Activated CD4-positive, CD25-positive, alpha-beta regulatory T cell (primary cell): ENCODE data around the gene STRBP.
"Not testable (repeated sequence)": the region's sequence is repeated elsewhere in the genome, so short reads cannot be mapped to it uniquely, and the experiment has no call there.

ENCODE experiments used
- DNase-seq, 4 experiments: peaks; one replicate each; lab custom pipeline; 2025; lab: John Stamatoyannopoulos, UW

STRBP gene

DNA sequence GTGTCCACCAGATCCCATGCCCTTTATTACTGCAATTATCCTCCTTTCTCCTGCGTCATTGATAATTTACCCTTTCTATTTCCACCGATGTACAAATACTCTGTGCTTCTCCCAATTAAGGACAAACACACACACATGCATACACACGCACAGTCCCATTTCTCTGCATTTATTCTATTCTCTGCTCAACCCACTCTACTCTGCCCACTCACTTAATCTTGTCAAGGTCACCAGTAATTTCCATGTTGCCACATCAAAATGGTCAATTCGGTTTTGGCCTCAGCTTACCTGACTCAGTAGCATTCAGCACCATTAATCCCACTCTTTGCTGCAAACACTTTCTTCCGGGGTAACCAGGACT is 14.6 kb upstream of the STRBP start:
- DNase-seq: no peak

- no peak for DNase-seq
Measured at GRCh38 chr9:123282362-123283047, 14.1 kb upstream of the STRBP start.

GRCh38 chr9:123281659-123282350 is 13.4 kb upstream of the STRBP start:
- DNase-seq: no peak

DNA sequence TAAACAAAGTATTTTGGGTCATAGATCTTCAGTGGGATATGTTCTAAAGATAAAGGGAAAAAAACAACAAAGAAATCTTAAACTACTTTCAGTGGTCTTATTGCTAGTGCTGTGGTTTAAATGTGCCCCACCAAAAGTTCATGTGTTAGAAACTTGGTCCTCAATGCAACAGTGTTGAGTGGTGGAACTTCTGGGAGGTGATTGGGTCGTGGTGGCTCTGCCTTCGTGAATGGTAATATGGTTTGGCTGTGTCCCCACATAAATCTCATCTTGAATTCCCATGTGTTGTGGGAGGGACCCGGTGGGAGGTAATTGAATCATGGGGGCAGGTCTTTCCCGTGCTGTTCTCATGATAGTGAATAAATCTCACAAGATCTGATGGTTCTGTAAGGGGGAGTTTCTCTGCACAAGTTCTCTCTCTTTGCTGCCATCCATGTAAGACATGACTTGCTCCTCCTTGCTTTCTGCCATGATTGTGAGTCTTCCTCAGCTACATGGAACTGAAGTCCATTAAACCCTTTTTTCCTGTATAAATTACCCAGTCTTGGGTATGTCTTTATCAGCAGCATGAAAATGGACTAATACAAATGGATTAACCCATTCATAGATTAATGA is 10.6 kb upstream of the STRBP start:
- DNase-seq: not testable (repeated sequence)

DNA sequence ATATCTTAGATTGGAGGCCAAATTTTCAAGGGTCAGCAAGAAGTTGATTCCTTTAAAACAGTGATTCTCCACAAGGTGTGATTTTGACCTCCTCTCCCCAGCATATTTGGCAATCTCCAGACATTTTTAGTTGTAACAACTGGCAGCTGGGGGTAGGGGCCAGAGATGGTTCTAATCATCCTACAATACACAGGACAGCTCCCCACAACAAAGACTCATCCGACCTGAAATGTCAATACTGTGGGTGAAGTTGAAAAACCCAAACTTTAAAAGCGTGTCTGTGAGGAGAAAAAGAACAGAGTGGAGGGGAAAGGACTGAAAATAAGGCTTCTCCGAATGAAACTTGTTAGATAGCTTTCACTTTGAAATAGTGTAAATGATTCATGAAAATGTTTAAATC is 10.0 kb upstream of the STRBP start:
- DNase-seq: no peak

GRCh38 chr9:123276551-123276950 is 8.2 kb upstream of the STRBP start:
- DNase-seq: no peak

GRCh38 chr9:123271133-123271532 is 2.7 kb upstream of the STRBP start:
- DNase-seq: not testable (repeated sequence)

GRCh38 chr9:123269281-123269680 is 895 bp upstream of the STRBP start:
- no peak for DNase-seq

- peak in 2 of 4 experiments; percentile 29 to 37 for DNase-seq
Measured at GRCh38 chr9:123268199-123268464, 254 bp downstream of the STRBP start.

GRCh38 chr9:123267481-123268198 is 746 bp downstream of the STRBP start:
- DNase-seq: peak in 1 of 4 experiments; percentile 22

GRCh38 chr9:123266655-123267399 is 1.6 kb downstream of the STRBP start:
- DNase-seq: no peak

GRCh38 chr9:123265833-123266232 is 2.6 kb downstream of the STRBP start:
- no peak for DNase-seq

DNA sequence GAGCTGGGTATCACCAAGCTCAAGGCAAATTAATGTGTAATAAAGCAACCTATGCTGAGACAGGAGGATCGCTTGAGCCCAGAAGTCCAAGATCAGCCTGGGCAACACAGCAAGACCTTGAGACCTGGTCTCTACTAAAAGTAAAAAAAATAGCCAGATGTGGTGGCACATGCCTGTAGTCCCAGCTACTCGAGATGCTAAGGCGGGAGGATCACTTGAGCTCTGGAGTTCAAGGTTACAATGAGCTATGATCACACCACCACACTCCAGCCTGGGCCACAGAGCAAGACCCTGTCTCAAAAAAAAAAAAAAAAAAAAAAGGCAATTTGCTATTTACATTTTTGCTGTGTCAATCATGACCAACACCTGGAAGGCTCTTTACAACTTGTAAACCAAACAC is 5.2 kb downstream of the STRBP start:
- no peak for DNase-seq

DNA sequence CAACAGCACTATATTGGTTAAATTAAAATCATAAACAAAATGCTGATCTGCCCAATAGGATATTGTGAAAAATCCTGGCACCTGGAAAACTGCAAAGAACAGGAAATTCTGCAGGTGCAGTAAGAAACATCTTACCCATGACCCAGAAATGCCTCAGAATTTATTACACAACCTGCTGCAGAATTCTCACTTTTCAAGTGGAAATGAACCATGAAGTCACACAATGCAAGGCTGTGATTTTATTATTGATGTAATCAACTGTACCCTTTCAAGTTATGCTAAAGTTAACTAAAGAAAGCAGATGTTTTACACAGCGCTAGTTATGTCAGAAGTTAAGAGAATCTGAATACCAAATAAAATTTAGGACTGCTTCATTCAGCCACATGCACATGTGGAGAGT is 6.0 kb downstream of the STRBP start:
- DNase-seq: no peak

- no peak for DNase-seq
Measured at GRCh38 chr9:123261006-123261677, 7.2 kb downstream of the STRBP start.

DNA sequence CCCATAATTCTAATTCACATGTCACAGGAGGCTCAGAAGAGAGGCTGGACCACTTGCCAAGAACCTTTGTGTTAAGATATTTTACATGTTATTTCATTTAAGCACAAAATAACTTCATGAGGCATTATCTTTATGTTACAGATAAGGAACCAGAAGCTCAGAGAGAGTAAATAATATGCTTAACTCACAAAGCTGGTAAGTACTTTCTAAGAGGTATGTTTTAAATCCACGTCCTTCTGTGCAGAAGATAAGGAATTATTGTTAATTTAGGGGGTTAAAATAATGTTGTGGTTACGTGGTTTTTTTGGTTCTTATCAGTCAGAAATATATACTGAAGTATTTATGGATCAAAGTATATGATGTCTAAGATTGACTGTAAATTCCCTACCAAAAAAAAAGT is 8.0 kb downstream of the STRBP start:
- DNase-seq: no peak

DNA sequence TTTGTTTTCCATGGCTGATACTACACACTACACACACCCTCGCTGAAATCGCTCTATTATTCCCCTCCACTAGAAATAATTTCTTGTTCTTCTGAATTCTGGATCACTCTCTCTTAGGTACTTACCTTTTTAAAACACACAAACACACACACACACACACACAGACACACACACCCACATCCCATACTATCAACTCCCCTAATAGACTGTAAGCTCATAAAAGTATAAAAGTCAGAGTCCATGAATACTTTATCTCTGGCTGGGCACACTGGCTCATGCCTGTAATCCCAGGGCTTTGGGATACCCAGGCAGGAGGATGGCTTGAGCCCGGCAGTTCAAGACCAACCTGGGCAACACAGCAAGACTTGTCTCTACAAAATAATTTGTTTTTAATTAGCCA is 11.1 kb downstream of the STRBP start:
- DNase-seq: no peak

- no peak for DNase-seq
Measured at GRCh38 chr9:123255718-123256117, 12.7 kb downstream of the STRBP start.

DNA sequence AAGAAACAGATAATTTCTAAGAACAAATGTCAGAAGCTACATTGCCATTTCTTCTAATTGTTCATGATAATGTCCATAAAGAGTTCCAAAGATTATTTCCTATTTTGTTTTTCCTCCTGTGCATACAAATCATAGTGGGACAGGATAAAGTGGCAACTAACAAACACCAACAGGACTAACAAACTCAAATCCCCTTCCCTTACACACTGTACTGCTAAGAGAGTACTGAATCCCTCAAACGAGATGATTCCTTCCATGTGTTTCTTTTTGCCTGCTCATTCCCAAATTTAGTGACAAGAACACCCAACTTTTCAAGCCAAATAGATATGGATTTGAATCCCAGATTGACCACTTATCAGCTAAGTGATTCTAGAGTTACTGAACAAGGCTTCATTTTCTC is 15.2 kb downstream of the STRBP start:
- no peak for DNase-seq

GRCh38 chr9:123251741-123252140 is 16.6 kb downstream of the STRBP start:
- no peak for DNase-seq

DNA sequence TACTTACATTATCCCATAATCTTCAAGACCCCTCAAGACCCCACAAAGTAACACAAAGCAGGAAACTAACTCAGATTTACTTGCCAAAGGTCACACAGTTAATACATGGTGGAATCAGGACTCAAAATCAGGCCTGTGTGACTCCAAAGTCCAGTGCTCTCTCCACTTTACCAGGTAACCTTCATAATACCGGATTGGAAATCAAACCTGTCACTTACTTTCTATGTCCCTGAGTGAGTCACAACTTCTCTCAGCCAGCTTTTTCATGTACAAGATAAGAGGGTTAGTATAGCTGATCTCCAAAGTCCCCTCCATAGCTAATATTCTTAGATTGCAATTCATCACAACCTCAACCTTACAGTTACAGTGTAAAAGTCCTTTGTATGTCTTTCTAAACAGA is 17.1 kb downstream of the STRBP start:
- no peak for DNase-seq

DNA sequence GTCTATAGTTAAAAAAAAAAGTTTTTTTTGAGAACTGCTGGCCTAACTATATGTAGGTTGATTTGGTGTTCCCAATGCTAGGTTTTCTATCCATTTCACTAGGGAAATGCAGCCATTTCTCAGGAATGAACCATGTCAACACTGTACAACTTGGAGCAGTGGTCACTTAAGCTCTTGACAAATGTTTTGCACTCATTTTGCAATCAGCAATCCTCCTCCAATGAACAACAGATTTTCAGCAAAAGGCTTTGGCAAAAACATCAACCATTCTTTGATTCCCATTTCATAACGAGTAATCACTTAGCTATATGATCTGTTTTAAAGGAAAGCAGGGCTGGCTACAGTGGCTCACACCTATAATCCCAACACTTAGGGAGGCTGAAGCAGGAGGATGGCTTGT is 17.9 kb downstream of the STRBP start:
- DNase-seq: no peak
